Fibroblast of the conjunctiva (primary cell): Measurements from ENCODE around the gene CRB2.

Experiments used
- DNase-seq: peaks from one replicate; pipeline ENCODE4 v3.0.0-alpha.2; 2010; ENCODE audit warnings: low read depth

Gene CRB2

DNA sequence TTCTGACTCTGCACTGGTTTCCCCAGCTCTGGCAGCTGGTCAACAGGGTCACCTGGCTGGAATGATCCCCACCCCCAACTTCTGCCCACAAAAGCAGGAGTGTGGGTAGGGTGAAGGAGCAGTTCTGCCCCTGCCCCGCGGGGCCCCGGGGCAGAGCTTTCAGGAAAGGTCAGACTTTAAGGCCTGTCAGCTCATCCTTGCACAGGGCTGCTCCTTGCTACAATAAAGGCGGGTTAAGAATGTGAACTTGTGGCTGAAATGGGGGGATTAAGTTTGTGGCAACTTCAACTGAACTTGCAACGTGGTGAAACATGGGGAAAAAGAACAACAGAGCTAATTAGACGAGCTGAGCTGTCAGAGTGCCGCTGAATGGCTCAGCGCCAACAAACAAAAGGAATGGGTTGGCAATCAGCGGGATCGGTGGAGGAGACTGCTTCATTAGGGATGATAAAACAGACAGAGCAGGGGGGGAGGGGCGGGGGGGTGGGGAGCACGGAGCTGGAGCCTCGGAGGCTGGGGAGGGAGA lies 50.8 kb downstream of the CRB2 start:
- no peak for DNase-seq

DNA sequence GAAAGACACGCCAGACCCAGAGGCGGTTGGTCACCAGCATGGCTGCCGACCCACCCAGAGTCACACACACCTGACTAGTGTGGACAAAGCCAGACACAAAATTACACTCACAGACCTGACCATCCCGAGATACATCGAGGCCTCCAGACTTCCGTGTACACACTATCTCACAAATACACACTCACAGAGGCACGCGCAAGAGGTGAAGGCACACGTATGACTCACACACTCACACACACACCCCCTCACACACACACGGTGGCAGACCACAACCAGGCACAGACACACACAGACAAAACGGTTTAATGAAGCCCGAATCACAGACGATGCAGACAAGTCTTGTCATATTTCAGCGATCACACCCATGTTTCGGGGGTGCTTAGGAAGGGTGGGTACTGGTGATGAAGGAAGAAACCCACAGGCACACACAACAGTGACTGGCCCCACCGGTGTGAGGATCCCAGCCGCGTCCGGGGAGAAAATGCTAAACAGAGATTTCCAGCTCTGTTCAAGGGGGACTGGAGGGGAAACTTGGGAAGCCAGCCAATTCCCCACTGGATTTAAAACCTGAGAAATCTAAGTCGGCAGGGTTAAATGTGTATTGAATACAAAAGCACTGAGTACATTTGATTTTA lies 51.3 kb downstream of the CRB2 start:
- no peak for DNase-seq

DNA sequence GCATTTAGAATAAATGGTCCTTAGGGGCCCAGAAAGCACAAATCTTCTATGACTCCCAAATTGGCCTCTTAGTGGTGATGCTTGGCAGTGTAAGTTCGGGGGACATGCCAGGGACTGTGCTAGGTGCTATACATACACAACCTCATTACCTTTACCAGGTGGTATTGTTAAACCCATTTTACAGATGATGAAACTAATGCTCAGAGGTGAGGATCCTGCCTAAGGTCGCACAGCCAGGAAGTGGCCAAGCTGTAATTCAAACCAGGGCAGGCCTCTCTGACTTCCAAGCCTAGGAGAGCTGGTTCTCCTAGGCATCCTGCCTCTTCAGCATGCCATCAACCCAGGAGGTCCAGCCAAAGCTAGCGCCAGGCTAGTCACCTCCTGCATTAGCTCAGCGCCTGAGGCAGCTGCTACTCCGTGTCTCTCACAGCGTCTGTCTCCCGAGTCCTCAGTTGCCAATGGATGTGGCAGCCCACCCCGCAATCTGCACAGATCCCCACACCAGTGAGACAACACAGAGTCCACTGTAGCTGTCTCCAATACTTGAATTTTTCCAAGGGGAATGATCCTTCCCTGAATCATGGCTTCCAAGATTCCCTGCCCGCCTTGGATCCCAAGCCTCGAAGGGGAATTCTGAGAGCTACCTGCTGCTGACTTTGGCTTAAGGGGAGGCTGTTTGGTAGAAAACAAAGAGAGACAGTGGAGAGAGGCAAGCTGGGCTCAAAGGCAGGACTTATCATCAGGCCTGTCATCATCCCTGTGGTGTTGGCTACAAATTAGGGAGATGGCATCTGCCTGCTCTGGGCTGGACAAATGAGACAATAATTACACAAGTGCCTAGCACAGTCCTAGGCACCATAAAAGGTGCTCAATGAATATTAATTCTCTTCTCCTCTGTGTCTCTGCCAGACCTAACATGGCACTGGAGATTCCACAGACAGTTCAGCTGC lies 52.6 kb downstream of the CRB2 start:
- DNase-seq = no peak

DNA sequence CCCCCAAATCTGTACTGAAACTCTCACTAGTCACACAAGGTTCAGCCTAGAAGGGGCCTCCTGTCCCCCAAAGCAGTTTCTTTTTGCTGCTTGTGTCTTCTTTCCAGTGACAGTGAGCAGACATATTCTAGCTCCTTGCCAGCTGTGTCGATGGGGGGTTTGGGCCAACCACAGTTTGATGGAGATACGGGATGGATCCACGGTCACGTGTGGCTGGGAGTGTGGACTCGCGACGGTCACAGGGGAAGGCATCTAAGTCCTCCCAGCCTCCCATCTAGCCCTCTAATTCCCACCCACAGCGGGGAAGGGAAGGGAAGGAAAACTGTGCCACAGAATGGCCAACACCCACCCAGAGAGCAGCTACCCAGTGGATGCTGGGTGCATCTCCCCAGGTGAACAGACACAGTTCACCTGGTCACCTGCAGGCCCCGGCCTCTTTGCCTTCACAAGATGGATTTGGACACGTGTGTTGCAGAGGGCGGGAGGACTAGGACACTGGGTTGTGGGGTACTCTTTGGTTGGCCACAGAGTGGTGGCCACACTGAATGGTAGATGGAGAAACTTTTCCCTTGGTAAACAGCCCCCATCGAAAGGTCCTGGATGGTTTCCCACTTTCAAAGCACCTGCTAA lies 54.4 kb downstream of the CRB2 start:
- no peak for DNase-seq

DNA sequence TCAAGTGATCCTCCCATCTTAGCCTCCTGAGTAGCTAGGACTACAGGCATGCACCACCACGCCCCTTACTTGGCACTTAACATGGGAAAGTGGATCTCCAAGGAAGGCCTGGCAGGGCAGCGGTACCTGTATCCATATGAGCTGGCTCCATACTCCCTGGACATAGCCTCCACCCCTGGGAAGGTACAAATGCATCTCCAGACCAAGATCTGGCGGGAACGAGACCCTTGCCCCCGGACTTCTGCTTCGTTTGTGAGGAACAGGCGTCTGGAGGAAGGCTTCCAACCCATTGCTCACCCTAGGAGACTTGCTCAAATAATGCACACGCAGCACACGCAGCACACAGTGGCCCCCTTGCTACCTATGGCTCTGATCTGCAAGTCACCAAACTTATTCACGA lies 55.2 kb downstream of the CRB2 start:
- no peak for DNase-seq

DNA sequence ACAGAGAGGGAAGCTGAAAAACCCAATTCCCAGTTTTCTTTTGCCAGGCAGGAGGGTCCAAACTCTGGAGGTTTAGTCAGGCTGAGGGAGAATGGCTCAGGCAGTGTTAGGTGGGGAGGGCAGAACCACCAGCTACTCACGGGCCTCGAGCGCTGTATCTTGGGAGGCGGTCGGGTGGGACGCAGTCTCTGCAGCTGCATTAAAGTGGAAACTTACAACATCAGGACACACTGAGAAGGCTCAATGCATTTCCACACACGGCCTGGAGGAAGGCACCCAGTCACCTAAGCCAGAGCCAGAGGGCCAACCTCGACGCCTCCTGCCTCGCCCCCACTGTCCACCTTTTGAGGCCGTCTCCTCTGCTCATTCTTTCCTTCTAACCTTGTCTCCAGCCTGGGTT lies 55.6 kb downstream of the CRB2 start:
- DNase-seq = no peak

DNA sequence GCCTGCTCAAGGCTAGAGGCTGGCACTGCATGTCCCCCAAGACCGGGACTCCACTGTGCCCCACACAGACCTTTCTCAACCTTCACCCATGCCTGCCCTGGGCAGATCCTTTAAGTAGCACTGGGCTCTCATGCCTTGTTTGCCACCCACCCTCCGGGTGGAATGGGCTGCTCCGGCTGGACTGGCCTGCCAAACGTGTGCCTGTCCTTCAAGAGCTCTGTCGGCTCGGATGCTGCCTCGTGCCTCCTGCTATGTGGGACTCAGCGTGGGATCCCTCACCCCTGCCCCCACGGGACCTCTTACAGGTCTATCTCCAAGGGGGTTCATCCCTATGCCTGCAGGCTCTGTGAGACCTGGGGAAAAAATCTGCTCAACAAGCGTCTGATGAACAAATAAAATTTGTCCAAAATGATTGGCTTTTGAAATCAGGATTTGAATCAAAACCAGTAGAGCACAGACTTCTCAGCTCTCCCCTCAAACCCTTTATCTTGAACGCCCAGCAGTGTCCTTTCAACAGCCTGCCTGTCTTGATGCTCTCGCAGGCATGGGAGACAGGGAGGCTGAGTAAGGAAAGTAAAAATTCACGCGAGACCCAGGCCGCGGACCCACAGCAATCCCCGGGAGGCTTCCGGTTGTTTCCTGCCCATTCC lies 56.3 kb downstream of the CRB2 start:
- DNase-seq = no peak

DNA sequence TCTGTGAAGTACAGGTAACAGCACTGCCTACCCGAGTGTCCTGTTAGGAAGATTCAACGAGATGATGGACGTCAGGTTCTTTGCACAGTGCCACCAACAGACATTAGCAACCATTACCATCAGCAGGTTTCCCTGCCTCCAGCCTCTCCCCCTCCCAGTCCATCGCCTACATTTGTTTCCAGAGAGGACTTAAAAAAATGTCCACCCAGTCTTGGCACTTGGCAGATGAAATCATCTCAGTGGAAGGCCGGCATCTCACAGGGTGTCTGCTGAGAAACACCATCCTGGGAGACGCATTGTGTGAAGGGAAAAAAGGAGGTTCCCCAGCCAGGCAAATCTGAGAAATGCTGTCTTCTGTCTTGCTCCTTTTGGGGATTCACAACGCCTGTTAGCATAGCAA lies 58.2 kb downstream of the CRB2 start:
- no peak for DNase-seq

DNA sequence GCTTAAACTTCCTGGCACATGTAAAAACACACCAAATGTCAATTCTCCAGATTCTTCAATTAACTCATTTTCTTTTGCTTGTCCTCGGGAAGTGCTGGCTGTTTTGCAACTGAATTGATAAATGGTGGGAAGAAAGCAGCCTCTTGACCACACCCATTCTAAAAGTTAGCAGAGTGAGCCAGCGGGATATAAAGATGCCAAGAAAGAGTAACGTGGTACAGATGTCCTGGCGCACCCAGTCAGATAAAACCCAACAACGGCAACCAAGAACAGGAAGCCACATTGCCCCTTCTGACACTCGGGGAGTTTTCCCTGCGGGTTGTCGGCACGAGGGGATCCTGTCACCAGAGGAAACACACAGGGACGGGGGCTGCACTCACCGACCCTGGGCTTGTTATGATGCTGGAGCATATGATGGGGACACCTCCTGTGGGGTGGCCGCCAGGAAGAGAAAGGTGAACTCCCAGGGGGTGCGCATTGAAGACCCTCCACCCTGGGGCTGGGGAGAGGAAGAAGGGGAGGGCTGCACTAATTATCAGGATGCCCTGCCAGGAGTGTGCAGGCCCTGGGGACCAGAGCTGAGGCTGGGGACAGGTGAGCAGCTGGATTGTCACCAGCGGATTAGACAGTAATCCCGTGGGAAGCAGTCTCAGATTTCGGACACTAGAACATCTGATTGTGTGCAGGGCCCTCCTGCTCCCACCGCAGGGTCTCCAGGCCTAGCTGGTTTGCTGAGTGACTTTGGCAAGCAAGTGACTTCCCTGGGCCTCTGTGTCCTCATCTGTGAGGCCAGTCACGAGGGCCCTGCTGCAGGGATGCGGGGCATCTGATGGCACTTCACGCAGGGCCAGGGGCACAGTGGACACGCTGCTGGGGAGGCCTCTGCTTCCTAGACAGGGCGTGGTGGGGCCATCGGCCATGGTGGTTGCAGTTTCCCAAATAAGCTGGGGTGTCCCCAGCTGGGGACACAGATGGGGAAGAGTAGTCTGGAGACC lies 59.2 kb downstream of the CRB2 start:
- no peak for DNase-seq

DNA sequence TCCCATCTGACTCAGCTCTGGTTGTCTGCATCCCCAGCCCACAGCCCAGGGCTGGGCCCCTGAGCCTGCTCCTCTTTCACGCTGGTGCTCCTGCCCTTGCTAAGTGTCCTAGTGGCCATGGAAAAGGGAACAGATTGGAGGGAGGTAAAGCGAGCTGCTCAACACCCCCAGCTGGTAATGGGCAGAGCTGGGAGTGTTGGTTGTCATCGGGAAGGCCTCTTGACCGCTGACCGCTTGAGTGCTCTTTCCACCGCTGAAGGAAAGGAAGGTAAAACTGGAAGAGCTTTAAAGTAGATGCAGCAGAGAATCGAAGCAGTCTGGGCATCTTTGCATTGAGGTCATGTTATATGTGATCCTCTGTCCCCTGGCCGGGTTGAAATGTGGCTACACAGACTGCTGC lies 60.2 kb downstream of the CRB2 start:
- DNase-seq = no peak

DNA sequence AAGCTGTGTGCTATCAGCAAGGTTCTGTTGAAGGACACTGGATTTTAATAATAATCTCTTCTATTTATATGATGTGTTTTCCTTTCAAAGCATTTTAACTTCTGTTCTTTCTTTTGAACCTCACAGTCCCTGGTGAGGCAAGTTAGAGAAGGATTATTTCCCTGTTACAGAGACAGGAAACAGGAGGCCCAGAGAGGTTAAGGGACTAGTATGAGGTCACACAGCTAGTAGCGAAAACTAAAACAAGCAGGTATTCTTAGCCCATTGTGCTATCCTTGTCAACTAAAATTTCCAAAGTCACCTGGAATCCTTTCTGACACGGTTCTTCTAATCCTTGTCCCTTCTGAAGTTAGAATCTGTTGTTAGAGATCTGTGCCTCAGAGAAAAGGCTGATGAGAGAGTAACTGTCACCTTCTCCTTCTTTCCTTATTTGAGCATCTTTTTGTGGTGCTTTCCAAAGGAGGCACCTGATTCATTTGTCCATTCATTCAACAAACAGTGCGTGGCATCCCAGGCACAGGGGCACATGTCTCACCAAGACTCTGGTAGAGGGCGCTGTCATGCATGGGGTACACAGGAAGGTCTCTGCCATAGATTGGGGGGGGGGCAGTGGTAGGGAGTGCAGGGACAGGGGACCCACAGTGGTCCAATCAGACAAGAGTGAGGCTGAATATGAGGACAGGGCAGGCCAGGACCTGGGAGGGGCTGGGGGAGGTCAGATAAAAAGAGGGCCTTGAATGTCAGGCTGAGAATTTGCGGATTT lies 61.5 kb downstream of the CRB2 start:
- DNase-seq = no peak

DNA sequence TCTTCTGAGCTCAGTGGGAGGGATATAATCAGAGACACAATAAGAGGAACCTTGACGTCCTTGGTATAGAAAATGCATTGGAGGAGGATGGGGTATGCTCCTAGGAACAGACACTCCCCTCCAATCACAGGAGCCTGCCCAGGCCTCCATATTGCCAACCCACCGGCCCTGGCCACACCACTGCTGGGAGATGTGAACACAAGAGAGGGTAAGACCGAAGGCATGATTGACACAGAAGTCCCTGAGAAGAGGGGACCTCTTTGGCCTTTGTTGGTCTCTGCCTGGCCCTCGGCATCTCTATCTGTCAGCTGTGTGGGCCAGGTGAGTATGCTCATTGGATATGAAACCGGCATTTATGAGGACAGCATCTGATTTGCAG lies 62.0 kb downstream of the CRB2 start:
- DNase-seq = no peak

DNA sequence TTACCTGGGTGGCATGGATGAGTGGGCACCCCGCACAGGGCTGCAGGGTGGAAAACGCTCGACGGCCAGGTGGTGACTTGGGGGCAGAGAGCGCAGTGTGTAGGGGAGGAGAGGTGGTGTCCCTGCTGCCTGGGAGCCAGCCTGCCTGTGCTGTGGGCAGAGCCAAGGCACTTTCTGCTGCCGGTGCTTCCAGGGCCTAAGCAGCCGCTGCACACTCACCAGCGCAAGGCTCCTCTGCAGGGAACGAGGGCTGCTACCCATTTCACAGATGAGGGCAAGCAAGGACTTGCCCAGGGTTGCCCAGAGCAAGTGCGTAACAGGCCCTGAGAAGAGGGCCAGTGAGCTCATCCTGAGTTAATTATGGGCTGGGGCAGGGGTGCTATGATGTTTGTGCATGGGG lies 62.5 kb downstream of the CRB2 start:
- DNase-seq = no peak

DNA sequence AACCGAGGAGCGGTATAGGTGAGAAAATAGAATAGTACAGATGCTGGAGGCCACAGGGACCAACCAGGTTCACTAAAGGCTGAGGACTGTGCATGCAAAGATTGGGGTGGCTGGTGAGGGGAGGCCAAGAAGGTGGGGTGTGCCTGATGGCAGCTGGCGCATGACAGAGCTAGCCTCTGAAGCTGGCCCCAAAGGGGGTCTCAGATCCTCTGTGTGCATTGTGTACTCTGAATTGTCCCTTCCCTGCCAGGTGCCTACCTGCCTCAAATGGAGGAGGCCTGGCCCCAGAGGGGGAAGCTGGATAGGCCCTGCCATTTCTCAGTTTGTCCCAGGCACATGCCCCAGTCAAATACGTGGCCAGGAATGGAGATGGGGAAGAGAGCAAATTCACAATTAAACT lies 63.1 kb downstream of the CRB2 start:
- no peak for DNase-seq

DNA sequence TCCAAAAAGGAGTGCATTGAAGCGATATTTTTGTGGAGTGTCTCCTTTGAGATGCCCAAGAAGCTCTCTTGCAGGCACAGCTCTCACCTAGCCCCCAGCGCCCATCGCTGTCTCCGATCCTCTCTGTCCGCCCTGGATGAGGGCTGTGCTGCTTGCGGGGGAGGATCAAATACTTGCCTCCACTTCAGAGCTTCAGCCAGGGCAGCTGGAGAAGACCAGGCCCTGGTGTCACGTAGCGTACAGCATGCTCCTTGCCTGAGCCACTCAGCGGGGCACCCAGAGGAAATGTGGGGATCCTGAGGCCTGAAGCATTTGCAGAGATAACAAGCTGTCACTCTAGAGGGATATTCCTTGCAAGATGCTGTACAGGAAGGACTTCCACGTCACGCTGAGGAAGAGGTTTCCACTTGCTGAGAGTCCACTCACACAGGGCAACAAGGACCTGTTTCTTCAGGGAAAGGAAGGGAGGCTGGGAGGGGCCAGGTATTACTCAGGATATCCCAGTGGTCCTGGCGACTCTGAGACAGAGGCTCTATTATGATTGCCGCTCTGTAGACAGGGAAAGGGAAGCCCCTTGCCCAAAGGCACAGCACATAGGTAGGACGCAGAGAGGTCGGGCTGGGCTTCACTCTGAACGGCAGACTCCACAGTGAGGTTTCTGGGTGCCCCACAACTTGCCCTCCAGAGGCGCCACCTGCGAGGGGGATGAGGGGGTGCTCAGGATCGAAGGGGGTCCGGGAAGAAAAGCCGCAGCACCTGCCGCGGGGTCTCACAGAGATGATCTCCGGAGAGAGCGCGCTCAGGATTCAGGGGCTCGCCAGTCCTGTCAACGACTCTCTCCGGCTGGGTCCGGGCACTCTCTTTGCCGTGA lies 64.0 kb downstream of the CRB2 start:
- DNase-seq = no peak

DNA sequence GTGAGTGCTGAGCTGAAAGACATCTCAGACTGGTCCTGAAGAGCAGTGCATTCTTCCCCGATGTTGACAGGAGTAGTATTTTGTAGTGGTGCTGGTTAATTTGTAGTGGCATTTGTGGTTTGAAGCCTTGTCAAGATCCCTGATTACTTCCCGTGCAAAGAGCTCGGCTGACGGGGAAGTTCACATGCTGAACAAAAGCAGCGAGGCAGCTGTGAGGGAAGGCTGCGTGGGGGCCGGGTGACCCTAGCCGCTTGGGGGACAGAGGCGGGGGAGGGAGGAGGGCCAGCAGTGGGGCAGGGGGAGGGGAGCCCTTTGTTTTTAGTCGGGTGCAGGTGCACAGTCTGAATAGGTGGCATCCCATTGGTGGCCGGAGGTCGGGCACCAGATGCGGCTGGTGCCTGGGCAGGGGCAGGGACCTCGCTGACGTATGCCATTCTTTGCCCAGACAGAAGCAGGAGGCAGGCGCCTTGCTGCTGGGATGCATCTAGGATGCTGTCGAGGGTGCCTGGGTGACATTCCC lies 64.7 kb downstream of the CRB2 start:
- no peak for DNase-seq

DNA sequence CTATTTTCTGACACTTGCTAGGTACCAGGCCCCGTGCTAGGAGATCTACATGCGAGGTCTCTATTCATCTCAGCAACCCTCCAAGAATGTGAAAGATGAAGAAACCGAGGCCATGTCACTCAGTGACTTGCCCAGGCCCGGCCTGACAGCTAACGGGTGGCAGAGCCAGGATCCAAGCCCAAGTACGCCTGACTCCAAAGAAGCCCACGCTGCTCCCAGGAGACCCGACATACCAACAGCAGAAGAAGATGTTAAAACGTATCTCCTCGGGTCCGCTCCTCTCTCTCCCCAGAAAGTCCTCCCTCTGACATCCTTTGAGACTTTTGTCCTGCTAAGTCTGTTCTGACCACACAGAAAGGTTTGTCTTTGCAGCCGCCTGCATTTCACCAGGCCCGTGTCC lies 65.2 kb downstream of the CRB2 start:
- DNase-seq = no peak

DNA sequence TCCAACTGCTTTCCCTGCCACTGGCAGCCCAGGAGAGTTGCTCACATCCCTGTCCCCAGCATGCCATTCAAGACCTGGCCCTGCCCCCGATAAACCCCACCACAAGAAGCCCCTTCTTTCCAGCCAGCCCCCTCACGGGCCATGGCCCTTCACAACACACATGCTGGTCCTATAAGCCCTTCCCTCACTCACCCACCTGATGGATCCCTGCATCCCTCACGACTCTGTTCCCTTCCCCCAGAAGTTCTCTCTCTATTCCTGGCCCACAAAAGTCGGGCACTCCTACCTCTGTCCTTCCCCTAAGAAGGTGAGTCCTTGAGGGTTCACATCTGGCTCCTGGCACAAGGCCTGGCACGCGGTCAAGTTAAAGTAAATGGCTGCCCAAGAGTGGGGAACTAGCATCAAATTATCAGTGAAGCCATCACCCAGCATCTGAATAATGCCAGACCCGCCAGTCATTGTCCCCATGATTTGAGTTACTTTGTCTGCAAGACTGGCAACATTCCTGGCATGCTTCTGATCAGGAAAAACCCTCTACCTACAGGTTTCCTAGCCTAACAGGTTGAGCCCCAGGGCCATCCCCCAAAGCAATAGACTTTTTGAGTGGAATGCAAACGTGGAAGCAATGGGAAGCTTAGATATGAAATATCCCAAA lies 65.9 kb downstream of the CRB2 start:
- DNase-seq = no peak
